Heart left ventricle (tissue), 16 donors: ENCODE measurements around the gene SMARCB1. TPM values are rescaled to one million over a fixed set of nuclear protein-coding genes. Genes with fewer than 3 reads are reported as not detected.

Experiments
- ATAC-seq, 4 donors: fragments of 200-7000 bp; cut with Tn5 transposase; one replicate each; pipeline ENCODE4 v1.9.1; 2020 to 2022; ENCODE audit warnings: moderate library complexity in 4 of 4, mild to moderate bottlenecking in 3 of 4, moderate number of reproducible peaks in 1 of 4
- DNase-seq, 5 donors: peaks; one replicate each; pipeline ENCODE4 v3.0.0-alpha.2; 2020
- H3K27ac ChIP-seq, 12 donors: fragments of 200-600 bp; sonication (generic) in 4 of 12; one replicate each; pipeline versions ENCODE4 v1.5.0 to v1.8.0; 2016 to 2022; ENCODE audit warnings: mild to moderate bottlenecking in 2 of 12
- H3K27me3 ChIP-seq, 9 donors: fragments of 200-600 bp; sonication (generic) in 2 of 9; one replicate each; pipeline versions ENCODE4 v1.5.1 to v1.8.0; 2016 to 2022; ENCODE audit warnings: mild to moderate bottlenecking in 3 of 9
- H3K36me3 ChIP-seq, 9 donors: fragments of 200-600 bp; sonication (generic) in 2 of 9; one replicate each; pipeline versions ENCODE4 v1.5.0 to v1.8.0; 2018 to 2022; ENCODE audit warnings: mild to moderate bottlenecking in 2 of 9
- H3K4me1 ChIP-seq, 12 donors: fragments of 200-600 bp; sonication (generic) in 4 of 12; one replicate each; pipeline versions ENCODE4 v1.5.0 to v1.8.0; 2016 to 2022; ENCODE audit warnings: mild to moderate bottlenecking in 3 of 12
- H3K4me3 ChIP-seq, 12 donors: fragments of 200-600 bp; sonication (generic) in 4 of 12; one replicate each; pipeline versions ENCODE4 v1.5.0 to v1.8.0; 2017 to 2022; ENCODE audit warnings: mild to moderate bottlenecking in 9 of 12, moderate library complexity in 4 of 12
- H3K9me3 ChIP-seq, 12 donors: fragments of 200-600 bp; sonication (generic) in 4 of 12; one replicate each; pipeline versions ENCODE4 v1.5.0 to v1.8.0; 2016 to 2022; ENCODE audit warnings: mild to moderate bottlenecking in 1 of 12
- CTCF ChIP-seq, 12 donors: fragments of 200-600 bp; sonication (generic) in 4 of 12; IDR thresholded peaks; one replicate each; pipeline versions ENCODE4 v1.5.0 to v1.8.0; 2018 to 2022; ENCODE audit warnings: antibody characterized with exemption in 12 of 12, mild to moderate bottlenecking in 5 of 12
- POLR2A ChIP-seq, 2 donors: fragments of 450-650 bp; IDR thresholded peaks; one replicate each; pipeline ENCODE4 v1.6.1; 2017; ENCODE audit warnings: antibody characterized with exemption in 2 of 2, mild to moderate bottlenecking in 2 of 2, moderate library complexity in 2 of 2
- WGBS, 4 donors: extraction: QIAGEN DNeasy Blood & Tissue Kit in 2 of 4; methylation state at CpG; one replicate each; pipeline versions ENCODE4 v1.1.5 to v1.1.7; 2013 to 2018; 5-methylcytosine and 5-hydroxymethylcytosine counted together
- intact Hi-C, 10 donors: fragments of 100-400 bp; cut with DNase I; formaldehyde crosslinking; loops; one replicate each; pipeline versions ENCODE4 v1.11.1 to v1.14.2; 2022
- polyA plus RNA-seq, 2 donors: library from polyadenylated mRNA; stranded (reverse); fragments of 200-250 nt; gene quantifications; one replicate each; pipeline ENCODE4 v1.2.3, GENCODE V29; 2013
- total RNA-seq, 9 donors: library from RNA; depleted of rRNA in 2 of 9; stranded (reverse); fragments of >200 nt in 2 of 9; fragmentation: NEBNext Ultra II Directional in 3 of 9; extraction: Animal tissue kit (Norgen Biotek cat#: 25700) in 3 of 9; gene quantifications; one replicate each; pipeline versions ENCODE4 v1.1.0 to v1.2.4, GENCODE V29; 2016 to 2023
- donor health status: ischemic (EF 13 %, LVEDD 7.1; RV severe dilation, severe dysfunction).
- donor health status: healthy with polysubstance abuse.
- donor health status: DM: no; HTN: yes; CAD: no.
- donor health status: DM: no; HTN: no; CAD: no.
- donor health status: ischemic (EF 25% LVEDD 6.9; RV normal size, moderate dysfunction).
- donor health status: ischemic (EF 25% LVEDD 5.7; RV mildly dilated, moderate dysfunction).
- donor health status: healthy.
- donor health status: DM: yes; HTN: yes; CAD: no.
- donor health status: ischemic (EF 35%, LVEDD 5.7; RV mildly dilated, moderate dysfunction).
- donor health status: nonischemic (EF 11% LVEDD 7.7; RV severe dilation, severe dysfunction).
- donor health status: DM: yes; HTN: yes; CAD: no.
- donor health status: PGD.
- donor health status: ischemic (EF 29% LVEDD 5.4; RV normal size, mild dysfunction).
- donor health status: nonischemic (EF 23%, LVEDD 6.1; RV moderate dilation, normal function).

The SMARCB1 gene
- total and polyA plus RNA-seq, 11 donors: 30.2 to 75.3 (median 45.6) TPM

GRCh38 chr22:23838681-23839468 is 52.1 kb downstream of the SMARCB1 start, which contains the start of gene DERL3:
DERL3 (minus strand) TSS chr22:23839006; CDS start chr22:23838987, 19 bp downstream.
- DNase-seq: peak; percentile 96 to 99 (median 98)
- no peaks in the 10 kb centered on the region for H3K27me3 ChIP-seq
- peak within 1 kb of the TSS in 9 of 12 donors; percentile 2 to 97 (median 39) for H3K27ac ChIP-seq

GRCh38 chr22:23840026-23840425 is 53.3 kb downstream of the SMARCB1 start:
- intact Hi-C loops: loop anchor here in 3 of 10 donors (10.0 kb wide), 2 partner anchors 215 to 295 kb away; no protein-coding TSS in a partner anchor

More at GRCh38 chr22:23838681-23839468, 52.1 kb downstream of the SMARCB1 start, which contains the start of gene DERL3:
- Histone ChIP-seq H3K36me3 (peaks cover 0 to 26% (median 6%) of the 10 kb centered on the region in 9 donors), H3K4me1 (peaks cover 6 to 58% (median 31%) of the 10 kb centered on the region in 12 donors), H3K4me3 (peak within 1 kb of the TSS; percentile 6 to 64 (median 50)), H3K9me3 (no peaks in the 10 kb centered on the region)
- TF ChIP-seq CTCF (IDR thresholded peaks at IDR 0.05) (no peak), POLR2A (IDR thresholded peaks at IDR 0.05) (no peak)
- WGBS, 4 donors: 3 to 12% (median 4%) methylated on average over 47 to 70 of the region's 70 CpGs
- intact Hi-C loops: loop anchor here in 1 of 10 donors (5.0 kb wide), 1 partner anchor 52 kb away; the partner anchor contains the start of gene SMARCB1
- peak; percentile 48 to 82 (median 76) for ATAC-seq

GRCh38 chr22:23841292-23841691 is 54.5 kb downstream of the SMARCB1 start:
- Histone ChIP-seq H3K4me1 (peaks cover 6 to 57% (median 37%) of the 10 kb centered on the region in 12 donors), H3K9me3 (no peaks in the 10 kb centered on the region), H3K27me3 (no peaks in the 10 kb centered on the region), H3K4me3 (no peak overlapping the region), H3K36me3 (peaks cover 0 to 1% (median 0%) of the 10 kb centered on the region in 9 donors), H3K27ac (peak overlapping the region in 1 of 12 donors; percentile 33)
- DNase-seq (peak in 1 of 5 donors; percentile 40), ATAC-seq (no peak)
- no peak for TF ChIP-seq POLR2A (IDR thresholded peaks at IDR 0.05)
- no peak for TF ChIP-seq CTCF (IDR thresholded peaks at IDR 0.05)
- 65 to 81% (median 71%) methylated on average over 5 of the region's 5 CpGs for WGBS, 4 donors
- intact Hi-C loops: loop anchor here in 3 of 10 donors (10.0 kb wide), 2 partner anchors 216 to 296 kb away; no protein-coding TSS in a partner anchor

More at GRCh38 chr22:23840026-23840425, 53.3 kb downstream of the SMARCB1 start:
- no peak for TF ChIP-seq POLR2A (IDR thresholded peaks at IDR 0.05)
- no peak for TF ChIP-seq CTCF (IDR thresholded peaks at IDR 0.05)
- Histone ChIP-seq H3K27ac (no peak overlapping the region), H3K36me3 (peaks cover 0 to 14% (median 0%) of the 10 kb centered on the region in 9 donors), H3K4me1 (peaks cover 6 to 57% (median 35%) of the 10 kb centered on the region in 12 donors), H3K4me3 (no peak overlapping the region), H3K9me3 (no peaks in the 10 kb centered on the region), H3K27me3 (no peaks in the 10 kb centered on the region)
- WGBS, 4 donors: 71 to 77% (median 73%) methylated on average over 7 of the region's 7 CpGs
- ATAC-seq (no peak), DNase-seq (no peak)
